Right lobe of liver (tissue), 6 donors: Measurements from ENCODE around the gene FAM163A. TPM values are rescaled to one million over a fixed set of nuclear protein-coding genes. Genes with fewer than 3 reads are reported as not detected.

Experiments
- ATAC-seq, 4 donors: fragments of 200-7000 bp; cut with Tn5 transposase; one replicate each; pipeline ENCODE4 v1.9.1; 2020; ENCODE audit warnings: mild to moderate bottlenecking in 4 of 4, moderate library complexity in 4 of 4
- DNase-seq, 3 donors: peaks; one replicate each; pipeline ENCODE4 v3.0.0-alpha.2; 2020
- H3K27ac ChIP-seq, 3 donors: fragments of 200-600 bp; one replicate each; pipeline ENCODE4 v1.8.0; 2022
- H3K27me3 ChIP-seq, 2 donors: fragments of 200-600 bp; one replicate each; pipeline ENCODE4 v1.8.0; 2022
- H3K36me3 ChIP-seq, 4 donors: fragments of 200-600 bp; sonication (generic) in 1 of 4; one replicate each; pipeline versions ENCODE4 v1.5.1 to v1.8.0; 2017 to 2022; ENCODE audit warnings: control low read depth in 1 of 4
- H3K4me1 ChIP-seq, 4 donors: fragments of 200-600 bp; sonication (generic) in 1 of 4; one replicate each; pipeline versions ENCODE4 v1.5.1 to v1.8.0; 2017 to 2022; ENCODE audit warnings: control low read depth in 1 of 4
- H3K4me3 ChIP-seq, 3 donors: fragments of 200-600 bp; one replicate each; pipeline ENCODE4 v1.8.0; 2022
- H3K9me3 ChIP-seq, 4 donors: fragments of 200-600 bp; sonication (generic) in 1 of 4; one replicate each; pipeline versions ENCODE4 v1.5.1 to v1.8.0; 2017 to 2022; ENCODE audit warnings: control low read depth in 1 of 4
- CTCF ChIP-seq, 4 donors: fragments of 200-600 bp in 3 of 4; fragments of 450-650 bp in 1 of 4; IDR thresholded peaks; one replicate each; pipeline versions ENCODE4 v1.5.1 to v1.8.0; 2016 to 2022; ENCODE audit warnings: antibody characterized with exemption in 4 of 4, mild to moderate bottlenecking in 2 of 4
- POLR2A ChIP-seq: fragments of 450-650 bp; IDR thresholded peaks from one replicate; pipeline ENCODE4 v1.6.1; 2017; ENCODE audit warnings: antibody characterized with exemption, mild to moderate bottlenecking
- WGBS: methylation state at CpG from one replicate; pipeline ENCODE4 v1.1.6; 2018; ENCODE audit warnings: low coverage, low lambda C conversion rate; ENCODE audit not compliant: insufficient coverage; ENCODE audit errors: missing lambda C conversion rate; 5-methylcytosine and 5-hydroxymethylcytosine counted together
- intact Hi-C, 2 donors: fragments of 100-400 bp; cut with DNase I; formaldehyde crosslinking; loops; one replicate each; pipeline versions ENCODE4 v1.11.2 to v1.14.1; 2022
- total RNA-seq, 6 experiments: library from RNA; depleted of rRNA in 2 of 6; stranded (reverse); fragments of >200 nt in 2 of 6; fragmentation: NEBNext Ultra II Directional in 3 of 6; extraction: Animal tissue kit (Norgen Biotek cat#: 25700) in 3 of 6; gene quantifications; one replicate each; pipeline versions ENCODE4 v1.1.0 to v1.2.4, GENCODE V29; 2016 to 2023
- donor health status: DM: no; HTN: yes; CAD: no.
- donor health status: DM: no; HTN: no; CAD: no.
- donor health status: DM: no; HTN: no; CAD: no.
- donor health status: DM: no; HTN: yes; CAD: no.
- donor health status: DM: no; HTN: yes; CAD: no.

Gene FAM163A
- total RNA-seq, 6 experiments from 2014 or later = 0.07 to 0.12 (median 0.12) TPM; not detected in 3

- no peak for TF ChIP-seq CTCF (IDR thresholded peaks at IDR 0.05)
- no peak for TF ChIP-seq POLR2A
- WGBS = 78% methylated on average over 3 of the region's 13 CpGs
- no peaks in the 10 kb centered on the region for H3K27me3 ChIP-seq
- intact Hi-C loops = no loop called here
- DNase-seq = no peak
- ATAC-seq = no peak
- no peak overlapping the region for H3K27ac ChIP-seq
- no peaks in the 10 kb centered on the region for H3K9me3 ChIP-seq
- no peaks in the 10 kb centered on the region for H3K36me3 ChIP-seq
- no peaks in the 10 kb centered on the region for H3K4me1 ChIP-seq
- no peak overlapping the region for H3K4me3 ChIP-seq
Observed at GRCh38 chr1:179825798-179826460, 82.8 kb downstream of the FAM163A start.

GRCh38 chr1:179826626-179827280 is 83.7 kb downstream of the FAM163A start:
- Histone ChIP-seq H3K27ac (no peak overlapping the region), H3K4me3 (no peak overlapping the region), H3K4me1 (no peaks in the 10 kb centered on the region), H3K27me3 (no peaks in the 10 kb centered on the region), H3K36me3 (no peaks in the 10 kb centered on the region), H3K9me3 (no peaks in the 10 kb centered on the region)
- DNase-seq (no peak), ATAC-seq (no peak)
- 82% methylated on average over 7 of the region's 7 CpGs for WGBS
- intact Hi-C loops = no loop called here
- TF ChIP-seq POLR2A (no peak), CTCF (IDR thresholded peaks at IDR 0.05) (no peak)

GRCh38 chr1:179828554-179829110 is 85.5 kb downstream of the FAM163A start:
- WGBS = 50% methylated on average over 1 of the region's 9 CpGs
- Histone ChIP-seq H3K9me3 (no peaks in the 10 kb centered on the region), H3K4me3 (no peak overlapping the region), H3K4me1 (no peaks in the 10 kb centered on the region), H3K27me3 (no peaks in the 10 kb centered on the region), H3K27ac (no peak overlapping the region), H3K36me3 (no peaks in the 10 kb centered on the region)
- intact Hi-C loops = no loop called here
- no peak for TF ChIP-seq CTCF (IDR thresholded peaks at IDR 0.05)
- no peak for TF ChIP-seq POLR2A
- DNase-seq (no peak), ATAC-seq (no peak)

- intact Hi-C loops = no loop called here
- no peaks in the 10 kb centered on the region for H3K4me1 ChIP-seq
- WGBS = 47% methylated on average over 3 of the region's 3 CpGs
- H3K9me3 ChIP-seq = no peaks in the 10 kb centered on the region
- no peak for DNase-seq
- TF ChIP-seq POLR2A = no peak
- no peak for TF ChIP-seq CTCF (IDR thresholded peaks at IDR 0.05)
- ATAC-seq = no peak
- H3K4me3 ChIP-seq = no peak overlapping the region
- H3K27me3 ChIP-seq = no peaks in the 10 kb centered on the region
- no peak overlapping the region for H3K27ac ChIP-seq
- H3K36me3 ChIP-seq = no peaks in the 10 kb centered on the region
Observed at GRCh38 chr1:179831225-179831624, 88.1 kb downstream of the FAM163A start.
